GM18951 (cell line): ENCODE measurements around the gene LRRC30.

Source experiments
- POLR2A ChIP-seq: IDR thresholded peaks from 4 replicates; pipeline ENCODE4 v1.6.1; 2011; ENCODE audit warnings: mild to moderate bottlenecking; ENCODE audit not compliant: insufficient read length, insufficient read depth; ENCODE audit errors: extremely low read depth
- in situ Hi-C: fragments of 300-500 bp; cut with MboI; formaldehyde crosslinking; loops from one replicate; pipeline ENCODE4 v1.12.0; 2022; ENCODE audit warnings: low sequenced_read_pairs, mixed read lengths, inconsistent platforms; ENCODE audit not compliant: unreplicated experiment

Gene LRRC30

GRCh38 chr18:7257426-7257740, 26.5 kb downstream of the LRRC30 start:
- in situ Hi-C loops, result no loop called here
- TF ChIP-seq POLR2A, result no peak

GRCh38 chr18:7259475-7259874, 28.6 kb downstream of the LRRC30 start:
- TF ChIP-seq POLR2A, result no peak
- in situ Hi-C loops, result no loop called here

GRCh38 chr18:7261199-7261598, 30.3 kb downstream of the LRRC30 start:
- in situ Hi-C loops, result no loop called here
- TF ChIP-seq POLR2A, result no peak

- TF ChIP-seq POLR2A, result no peak
- in situ Hi-C loops, result no loop called here
Measured at GRCh38 chr18:7267973-7268372, 37.1 kb downstream of the LRRC30 start.

- in situ Hi-C loops, result no loop called here
- TF ChIP-seq POLR2A, result no peak
Measured at GRCh38 chr18:7269942-7270341, 39.1 kb downstream of the LRRC30 start.

GRCh38 chr18:7272311-7273049, 41.6 kb downstream of the LRRC30 start:
- in situ Hi-C loops, result no loop called here
- TF ChIP-seq POLR2A, result no peak

GRCh38 chr18:7273301-7273921, 42.5 kb downstream of the LRRC30 start:
- in situ Hi-C loops, result no loop called here
- TF ChIP-seq POLR2A, result no peak

- in situ Hi-C loops, result no loop called here
Measured at GRCh38 chr18:7281579-7281978, 50.7 kb downstream of the LRRC30 start.

More at GRCh38 chr18:7281579-7281978, 50.7 kb downstream of the LRRC30 start:
- TF ChIP-seq POLR2A, result no peak
